Choroid plexus epithelial cell (primary cell): Measurements from ENCODE around the gene CDH4.

Experiments
- DNase-seq: peaks from one replicate; pipeline ENCODE4 v3.0.0-alpha.2; 2010; ENCODE audit warnings: low read depth
- H3K4me3 ChIP-seq: 2 replicates; pipeline ENCODE4 v1.5.1; 2011; ENCODE audit warnings: low read depth, mild to moderate bottlenecking, control low read depth, low read length, moderate library complexity
- TF ChIP-seq, protein P1 (sequence below): conservative IDR thresholded peaks from 2 replicates; pipeline ENCODE4 v1.5.1; 2011; ENCODE audit warnings: low read depth, mild to moderate bottlenecking, control low read depth, inconsistent platforms, low read length, moderate library complexity

CDH4 gene

DNA sequence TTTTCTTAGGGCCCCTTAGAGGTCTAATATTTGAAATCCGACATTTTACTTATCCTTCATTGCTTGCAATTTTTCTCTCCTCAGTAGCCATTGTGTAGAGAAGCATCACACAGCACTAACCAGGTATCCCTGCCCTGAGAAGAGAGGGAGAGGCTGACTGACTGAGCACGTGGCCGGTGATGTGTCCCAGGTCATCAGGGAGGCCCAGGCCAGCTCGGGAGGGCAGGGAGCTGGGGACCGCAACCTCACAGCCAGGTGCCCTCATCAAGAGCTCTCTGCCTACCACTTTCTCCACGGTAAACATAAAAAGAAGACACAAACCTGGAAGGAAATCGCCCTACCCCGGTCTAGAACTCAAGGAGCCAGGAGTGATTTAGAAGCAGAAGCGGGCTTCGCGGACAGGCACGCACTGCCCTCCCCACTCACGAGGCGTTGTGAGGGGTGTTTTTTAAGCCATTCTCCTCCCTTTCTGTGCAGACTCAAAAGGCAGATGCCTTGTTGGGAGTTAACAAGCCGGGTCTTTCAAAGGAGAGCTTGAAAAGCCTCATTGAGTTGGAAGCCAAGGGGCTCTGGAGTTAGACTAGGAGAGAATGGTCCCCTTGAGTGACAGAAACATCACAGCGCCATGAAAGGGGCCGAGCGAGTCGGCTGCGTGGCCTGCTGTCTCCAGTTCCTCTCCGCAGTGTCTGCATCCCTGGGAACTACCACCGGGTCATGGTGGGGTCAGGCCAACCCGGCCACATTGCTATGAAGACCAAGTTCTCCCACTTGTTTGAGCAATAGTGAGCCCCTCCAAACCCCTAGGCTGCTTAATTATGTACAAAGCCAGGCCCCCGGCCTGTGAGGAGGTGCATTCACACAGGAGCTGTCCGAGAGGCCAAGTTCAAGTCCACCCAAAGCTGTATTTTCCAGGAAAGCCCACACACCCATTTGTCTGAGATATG is 285.4 kb downstream of the CDH4 start:
- no peak for DNase-seq
- H3K4me3 ChIP-seq = no peak overlapping the region
- TF ChIP-seq, protein P1, sequence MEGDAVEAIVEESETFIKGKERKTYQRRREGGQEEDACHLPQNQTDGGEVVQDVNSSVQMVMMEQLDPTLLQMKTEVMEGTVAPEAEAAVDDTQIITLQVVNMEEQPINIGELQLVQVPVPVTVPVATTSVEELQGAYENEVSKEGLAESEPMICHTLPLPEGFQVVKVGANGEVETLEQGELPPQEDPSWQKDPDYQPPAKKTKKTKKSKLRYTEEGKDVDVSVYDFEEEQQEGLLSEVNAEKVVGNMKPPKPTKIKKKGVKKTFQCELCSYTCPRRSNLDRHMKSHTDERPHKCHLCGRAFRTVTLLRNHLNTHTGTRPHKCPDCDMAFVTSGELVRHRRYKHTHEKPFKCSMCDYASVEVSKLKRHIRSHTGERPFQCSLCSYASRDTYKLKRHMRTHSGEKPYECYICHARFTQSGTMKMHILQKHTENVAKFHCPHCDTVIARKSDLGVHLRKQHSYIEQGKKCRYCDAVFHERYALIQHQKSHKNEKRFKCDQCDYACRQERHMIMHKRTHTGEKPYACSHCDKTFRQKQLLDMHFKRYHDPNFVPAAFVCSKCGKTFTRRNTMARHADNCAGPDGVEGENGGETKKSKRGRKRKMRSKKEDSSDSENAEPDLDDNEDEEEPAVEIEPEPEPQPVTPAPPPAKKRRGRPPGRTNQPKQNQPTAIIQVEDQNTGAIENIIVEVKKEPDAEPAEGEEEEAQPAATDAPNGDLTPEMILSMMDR = no peak

DNA sequence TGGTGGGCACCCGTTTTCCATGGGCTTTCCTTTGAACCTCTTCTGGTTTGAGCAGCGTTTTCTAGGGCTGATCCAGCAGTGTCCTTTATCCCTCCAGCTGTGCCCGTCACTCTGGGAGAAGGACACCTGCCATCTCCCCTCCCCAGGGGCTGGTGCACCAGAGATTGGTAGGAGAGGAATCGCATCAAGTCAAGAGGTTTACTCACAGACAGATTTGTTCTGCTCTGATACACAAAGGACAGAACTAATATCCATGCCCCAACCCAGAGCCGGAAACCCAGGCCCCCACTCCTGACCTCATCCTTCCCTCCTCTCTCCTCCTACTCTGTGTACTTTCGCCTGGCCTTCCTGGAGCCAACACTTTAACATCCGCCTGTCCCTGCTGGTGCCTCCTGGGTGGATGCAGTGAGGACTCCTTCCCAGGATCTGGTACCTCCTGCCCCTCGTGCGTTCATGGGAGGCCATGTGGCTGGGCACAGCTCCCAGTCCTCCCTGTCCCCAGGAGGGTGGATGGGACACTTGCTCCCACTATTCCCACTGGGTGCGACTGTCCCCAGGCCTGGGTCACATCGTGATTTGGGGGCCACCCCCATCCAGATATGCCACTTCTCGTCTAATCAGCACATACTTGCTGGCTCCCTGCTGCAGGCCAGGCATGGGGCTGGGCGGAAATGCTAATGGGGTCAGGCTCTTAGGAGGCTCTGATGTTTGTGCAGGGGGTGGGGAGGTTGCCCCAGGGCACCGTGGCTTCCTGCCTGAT is 286.3 kb downstream of the CDH4 start:
- no peak for DNase-seq
- TF ChIP-seq, protein P1 = no peak
- H3K4me3 ChIP-seq = no peak overlapping the region

DNA sequence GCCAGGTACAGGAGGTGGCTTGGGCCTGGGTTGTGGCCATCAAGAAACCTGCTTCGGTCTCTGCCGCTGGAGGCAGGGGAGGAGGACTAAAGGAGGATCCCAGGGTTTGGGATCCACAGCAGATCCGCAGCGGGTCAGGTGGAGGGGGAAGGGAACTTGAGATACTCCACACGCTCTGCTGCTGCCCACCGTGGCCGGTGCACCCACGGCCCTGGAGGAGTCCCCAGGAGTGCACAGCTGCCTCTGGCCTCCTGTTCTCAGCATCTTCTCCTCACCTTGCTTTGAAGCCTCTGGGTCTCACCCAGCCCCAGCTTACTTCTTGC is 286.8 kb downstream of the CDH4 start:
- no peak for DNase-seq
- H3K4me3 ChIP-seq = no peak overlapping the region
- TF ChIP-seq, protein P1 = no peak

DNA sequence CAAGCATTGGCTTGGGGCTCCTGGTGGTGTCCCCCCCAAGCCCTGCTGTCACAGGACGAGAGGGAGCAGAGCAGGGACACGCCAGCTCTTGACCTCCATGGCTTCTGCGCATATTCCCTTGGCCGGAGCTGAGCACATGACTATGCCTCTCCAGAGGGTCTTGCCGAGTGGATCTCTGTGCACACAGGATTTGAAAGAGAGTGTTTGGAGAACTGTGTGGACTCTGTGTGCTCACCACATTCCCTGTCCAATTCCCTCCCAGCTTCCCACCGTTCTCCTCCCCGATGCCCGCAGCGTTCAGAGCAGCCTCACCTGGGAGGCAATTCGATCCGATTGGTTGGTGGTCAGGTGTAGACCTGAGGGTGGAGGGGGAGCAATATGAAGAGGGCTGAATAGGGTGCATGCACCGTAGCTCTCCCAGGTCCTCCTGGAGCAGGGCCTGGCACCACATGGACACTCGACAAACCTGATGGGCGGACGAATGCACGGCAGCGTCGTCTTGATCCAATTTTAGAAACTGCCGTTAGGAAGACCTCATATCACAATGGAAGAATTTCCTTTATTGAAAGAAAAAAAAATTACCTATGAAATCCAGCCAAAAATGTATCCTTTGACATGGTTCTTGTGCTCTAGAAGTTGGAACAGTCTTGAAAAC is 287.8 kb downstream of the CDH4 start:
- H3K4me3 ChIP-seq = no peak overlapping the region
- TF ChIP-seq, protein P1 = no peak
- no peak for DNase-seq

DNA sequence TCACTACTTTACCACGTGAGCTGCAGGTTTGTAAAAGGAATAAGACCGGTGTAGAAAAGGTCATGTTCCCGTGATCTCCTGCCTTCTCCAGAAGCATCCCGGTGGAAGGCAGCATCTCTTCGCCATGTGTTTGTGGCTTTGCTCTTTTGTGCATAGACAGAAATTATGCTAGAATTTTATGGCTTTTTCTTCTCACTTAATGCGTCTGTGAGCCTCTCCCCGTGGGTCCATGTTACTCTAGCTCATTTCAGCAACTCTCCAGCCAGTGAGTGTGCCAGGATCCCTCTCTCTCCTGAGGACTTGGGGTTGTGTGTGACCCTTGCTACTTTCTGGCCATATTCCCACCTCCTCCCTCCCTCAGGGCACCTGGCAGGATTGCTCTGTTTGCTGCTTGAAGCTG is 289.5 kb downstream of the CDH4 start:
- DNase-seq = no peak
- no peak overlapping the region for H3K4me3 ChIP-seq
- TF ChIP-seq, protein P1 = no peak

DNA sequence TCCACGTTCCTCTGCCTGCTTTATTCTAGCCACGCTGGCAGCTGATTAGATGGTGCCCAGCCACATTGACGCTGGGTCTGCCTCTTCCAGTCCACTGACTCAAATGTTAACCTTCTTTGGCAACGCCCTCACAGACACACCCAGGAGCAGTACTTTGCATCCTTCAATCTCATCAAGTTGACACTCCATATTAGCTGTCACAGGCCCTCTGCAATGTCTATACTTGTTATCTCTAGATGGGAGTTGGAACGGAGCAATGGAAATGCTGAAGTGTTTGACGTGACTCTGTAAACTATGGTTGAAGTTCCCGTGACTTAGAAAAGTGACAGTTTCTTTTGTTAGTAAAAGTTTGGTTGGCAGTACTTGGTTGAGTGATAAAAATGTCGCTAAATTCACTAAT is 291.0 kb downstream of the CDH4 start:
- DNase-seq = no peak
- no peak overlapping the region for H3K4me3 ChIP-seq
- TF ChIP-seq, protein P1 = no peak
